Spleen (tissue), 11 donors: Measurements from ENCODE around the gene TENM4. TPM values are rescaled to one million over a fixed set of nuclear protein-coding genes. Genes with fewer than 3 reads are reported as not detected.

Source experiments
- DNase-seq: peaks from one replicate; pipeline ENCODE4 v3.0.0-alpha.2; 2020
- H3K27ac ChIP-seq, 8 donors: fragments of 200-600 bp; sonication (generic) in 7 of 8; 1 replicate in 4 of 8; 2 replicates in 4 of 8; pipeline versions ENCODE4 v1.5.0 to v1.8.0; 2016 to 2021; ENCODE audit warnings: inconsistent platforms in 4 of 8, mild to moderate bottlenecking in 4 of 8, moderate library complexity in 1 of 8
- H3K27me3 ChIP-seq, 7 donors: fragments of 200-600 bp; sonication (generic) in 6 of 7; replicated peaks in 1 of 7; 1 replicate in 4 of 7; 2 replicates in 3 of 7; pipeline versions ENCODE4 v1.5.0 to v1.8.0; 2016 to 2021; ENCODE audit warnings: inconsistent platforms in 3 of 7, mild to moderate bottlenecking in 1 of 7
- H3K36me3 ChIP-seq, 6 donors: fragments of 200-600 bp; sonication (generic) in 5 of 6; 1 replicate in 4 of 6; 2 replicates in 2 of 6; pipeline versions ENCODE4 v1.5.0 to v1.8.0; 2016 to 2021; ENCODE audit warnings: inconsistent platforms in 2 of 6
- H3K4me1 ChIP-seq, 6 donors: fragments of 200-600 bp; sonication (generic) in 5 of 6; 1 replicate in 3 of 6; 2 replicates in 3 of 6; pipeline versions ENCODE4 v1.5.0 to v1.8.0; 2016 to 2021; ENCODE audit warnings: inconsistent platforms in 3 of 6
- H3K4me3 ChIP-seq, 8 donors: fragments of 200-600 bp; sonication (generic) in 7 of 8; 1 replicate in 4 of 8; 2 replicates in 4 of 8; pipeline versions ENCODE4 v1.5.0 to v1.8.0; 2016 to 2021; ENCODE audit warnings: inconsistent platforms in 4 of 8, mild to moderate bottlenecking in 4 of 8, moderate library complexity in 2 of 8
- H3K9me3 ChIP-seq, 8 donors: fragments of 200-600 bp; sonication (generic) in 7 of 8; 1 replicate in 4 of 8; 2 replicates in 4 of 8; pipeline versions ENCODE4 v1.5.0 to v1.8.0; 2016 to 2021; ENCODE audit warnings: inconsistent platforms in 4 of 8
- CTCF ChIP-seq, 11 experiments: fragments of 200-600 bp in 7 of 11; fragments of 450-650 bp in 4 of 11; sonication (generic) in 4 of 11; IDR thresholded peaks in 8 of 11; conservative IDR thresholded peaks in 3 of 11; 1 replicate in 7 of 11; 2 replicates in 4 of 11; pipeline versions ENCODE4 v1.4.0 to v1.8.0; 2016 to 2021; ENCODE audit warnings: antibody characterized with exemption in 11 of 11, inconsistent platforms in 4 of 11, mild to moderate bottlenecking in 1 of 11
- POLR2A ChIP-seq, 3 donors: fragments of 450-650 bp; IDR thresholded peaks; one replicate each; pipeline ENCODE4 v1.5.1; 2017; ENCODE audit warnings: antibody characterized with exemption in 3 of 3, mild to moderate bottlenecking in 1 of 3
- POLR2AphosphoS5 ChIP-seq, 3 donors: sonication (generic); formaldehyde crosslinking; IDR thresholded peaks; one replicate each; pipeline ENCODE4 v1.5.1; 2017; ENCODE audit warnings: antibody characterized with exemption in 3 of 3
- WGBS, 5 donors: extraction: QIAGEN DNeasy Blood & Tissue Kit in 3 of 5; methylation state at CpG; one replicate each; pipeline versions ENCODE4 v1.1.5 to v1.1.7; 2013 to 2018; 5-methylcytosine and 5-hydroxymethylcytosine counted together
- intact Hi-C: fragments of 100-400 bp; cut with DNase I; formaldehyde crosslinking; loops from one replicate; pipeline ENCODE4 v1.15.0; 2023; ENCODE audit warnings: low total_unique reads
- polyA plus RNA-seq, 3 donors: library from polyadenylated mRNA; stranded (reverse); fragments of 200-250 nt; gene quantifications; one replicate each; pipeline ENCODE4 v1.2.1, GENCODE V29; 2013
- total RNA-seq, 7 donors: library from RNA; depleted of rRNA in 3 of 7; stranded (reverse); fragments of >200 nt in 3 of 7; fragmentation: NEBNext Ultra II Directional in 4 of 7; extraction: Animal tissue kit (Norgen Biotek cat#: 25700) in 4 of 7; gene quantifications; one replicate each; pipeline versions ENCODE4 v1.1.0 to v1.2.1, GENCODE V29; 2016 to 2021
- donor health status: healthy with polysubstance abuse.
- donor health status: DM: no; HTN: no; CAD: no; lungs with moderate emphysema.
- donor health status: DM: no; HTN: no; CAD: no.
- donor health status: Bipolar disorder and iron deficiency.
- donor health status: healthy.
- donor health status: DM: no; HTN: no; CAD: no.
- donor health status: DM: yes; HTN: yes; CAD: no.

The TENM4 gene
- total and polyA plus RNA-seq, 10 donors, result 0.09 to 4.5 (median 1.2) TPM

- TF ChIP-seq CTCF (IDR thresholded peaks at IDR 0.05 in 8 of 11, conservative IDR thresholded peaks at IDR 0.05 in 3 of 11) (no peak), POLR2A (IDR thresholded peaks at IDR 0.05) (no peak), POLR2AphosphoS5 (IDR thresholded peaks at IDR 0.05) (no peak)
- intact Hi-C loops, result no loop called here
- H3K9me3 ChIP-seq, result no peaks in the 10 kb centered on the region
- H3K27ac ChIP-seq, result no peak overlapping the region
- peaks cover 0 to 9% (median 0%) of the 10 kb centered on the region in 6 donors for H3K4me1 ChIP-seq
- no peaks in the 10 kb centered on the region for H3K36me3 ChIP-seq
- DNase-seq, result no peak
- H3K27me3 ChIP-seq, result peaks cover 0 to 4% (median 0%) of the 10 kb centered on the region in 7 donors
- H3K4me3 ChIP-seq, result no peak overlapping the region
- WGBS, 5 donors, result 87 to 93% (median 89%) methylated on average over 6 of the region's 6 CpGs
These were observed 31.5 kb downstream of the TENM4 start for GRCh38 chr11:79409330-79409729.

- no peak overlapping the region for H3K27ac ChIP-seq
- no peak for DNase-seq
- no peaks in the 10 kb centered on the region for H3K36me3 ChIP-seq
- 37 to 53% (median 50%) methylated on average over 5 of the region's 5 CpGs for WGBS, 5 donors
- peaks cover 0 to 4% (median 0%) of the 10 kb centered on the region in 7 donors for H3K27me3 ChIP-seq
- peaks cover 0 to 9% (median 0%) of the 10 kb centered on the region in 6 donors for H3K4me1 ChIP-seq
- H3K4me3 ChIP-seq, result no peak overlapping the region
- TF ChIP-seq POLR2AphosphoS5 (IDR thresholded peaks at IDR 0.05), result no peak
- TF ChIP-seq CTCF (IDR thresholded peaks at IDR 0.05 in 8 of 11, conservative IDR thresholded peaks at IDR 0.05 in 3 of 11), result no peak
- TF ChIP-seq POLR2A (IDR thresholded peaks at IDR 0.05), result no peak
- intact Hi-C loops, result no loop called here
- H3K9me3 ChIP-seq, result no peaks in the 10 kb centered on the region
These were observed 34.5 kb downstream of the TENM4 start for GRCh38 chr11:79406376-79406775.

GRCh38 chr11:79404806-79405205 is 36.0 kb downstream of the TENM4 start:
- Histone ChIP-seq H3K27ac (no peak overlapping the region), H3K9me3 (no peaks in the 10 kb centered on the region), H3K27me3 (peaks cover 0 to 5% (median 0%) of the 10 kb centered on the region in 7 donors), H3K4me1 (peaks cover 0 to 9% (median 0%) of the 10 kb centered on the region in 6 donors), H3K4me3 (no peak overlapping the region), H3K36me3 (no peaks in the 10 kb centered on the region)
- intact Hi-C loops, result no loop called here
- no peak for DNase-seq
- 63 to 73% (median 73%) methylated on average over 3 of the region's 3 CpGs for WGBS, 5 donors
- TF ChIP-seq POLR2AphosphoS5 (IDR thresholded peaks at IDR 0.05) (no peak), CTCF (IDR thresholded peaks at IDR 0.05 in 8 of 11, conservative IDR thresholded peaks at IDR 0.05 in 3 of 11) (no peak), POLR2A (IDR thresholded peaks at IDR 0.05) (no peak)

- Histone ChIP-seq H3K9me3 (no peaks in the 10 kb centered on the region), H3K4me1 (peaks cover 0 to 9% (median 0%) of the 10 kb centered on the region in 6 donors), H3K36me3 (no peaks in the 10 kb centered on the region), H3K4me3 (no peak overlapping the region), H3K27me3 (peaks cover 0 to 5% (median 0%) of the 10 kb centered on the region in 7 donors), H3K27ac (no peak overlapping the region)
- TF ChIP-seq POLR2A (IDR thresholded peaks at IDR 0.05) (no peak), POLR2AphosphoS5 (IDR thresholded peaks at IDR 0.05) (no peak), CTCF (IDR thresholded peaks at IDR 0.05 in 8 of 11, conservative IDR thresholded peaks at IDR 0.05 in 3 of 11) (no peak)
- intact Hi-C loops, result no loop called here
- 42 to 55% (median 47%) methylated on average over 2 of the region's 2 CpGs for WGBS, 5 donors
- DNase-seq, result no peak
These were observed 36.5 kb downstream of the TENM4 start for GRCh38 chr11:79404325-79404724.
